C4-2B (cell line): Measurements from ENCODE around the gene NFATC4.
"Not testable (repeated sequence)": the region's sequence is repeated elsewhere in the genome, so short reads cannot be mapped to it uniquely, and the experiment has no call there.

Source experiments
- H3K27ac ChIP-seq: fragments of 450-650 bp; 2 replicates; pipeline ENCODE4 v1.5.1; 2017
- CTCF ChIP-seq: fragments of 450-650 bp; conservative IDR thresholded peaks from 2 replicates; pipeline ENCODE4 v1.5.1; 2017; ENCODE audit warnings: mild to moderate bottlenecking
- ZFX ChIP-seq: fragments of 450-650 bp; IDR thresholded peaks from 2 replicates; pipeline ENCODE4 v1.6.1; 2017

The NFATC4 gene

GRCh38 chr14:24384169-24384568 is 16.2 kb downstream of the NFATC4 start:
- TF ChIP-seq CTCF (no peak), ZFX (no peak)

GRCh38 chr14:24385524-24385923 is 17.5 kb downstream of the NFATC4 start:
- TF ChIP-seq CTCF: no peak
- no peak for TF ChIP-seq ZFX
- H3K27ac ChIP-seq: no peak overlapping the region

More at GRCh38 chr14:24384169-24384568, 16.2 kb downstream of the NFATC4 start:
- H3K27ac ChIP-seq: no peak overlapping the region

GRCh38 chr14:24387009-24387345 is 19.0 kb downstream of the NFATC4 start:
- TF ChIP-seq CTCF: no peak
- TF ChIP-seq ZFX: no peak
- H3K27ac ChIP-seq: no peak overlapping the region

GRCh38 chr14:24387579-24387978 is 19.6 kb downstream of the NFATC4 start:
- not testable (repeated sequence) for H3K27ac ChIP-seq

GRCh38 chr14:24388474-24389179 is 20.6 kb downstream of the NFATC4 start:
- no peak overlapping the region for H3K27ac ChIP-seq
- no peak for TF ChIP-seq CTCF
- TF ChIP-seq ZFX: no peak

GRCh38 chr14:24389226-24389848 is 21.4 kb downstream of the NFATC4 start:
- TF ChIP-seq ZFX: no peak
- TF ChIP-seq CTCF: no peak

GRCh38 chr14:24390701-24391468 is 22.9 kb downstream of the NFATC4 start:
- peak overlapping the region; percentile 46 for H3K27ac ChIP-seq
- TF ChIP-seq CTCF (no peak), ZFX (no peak)

More at GRCh38 chr14:24389226-24389848, 21.4 kb downstream of the NFATC4 start:
- no peak overlapping the region for H3K27ac ChIP-seq
